Stimulated activated CD4-positive, alpha-beta T cell treated with anti-CD3 and anti-CD28 coated beads, Interleukin-1b, Interleukin-23, amount 100 ng/mL, for 1 hour (primary cell): Measurements from ENCODE around the gene GATA1.
A peak's percentile ranks its signal among the peaks of the same experiment; 100 is the strongest.

Experiments used
- DNase-seq, 2 donors: peaks; one replicate each; pipeline ENCODE4 v3.0.0-alpha.2; 2020; ENCODE audit warnings: low read depth in 2 of 2

Gene GATA1

GRCh38 chrX:48785186-48785539 is 1.2 kb upstream of the GATA1 start:
- DNase-seq: no peak

GRCh38 chrX:48785540-48786214 is 713 bp upstream of the GATA1 start:
- DNase-seq: no peak

- DNase-seq: no peak
These were observed 575 bp downstream of the GATA1 start for GRCh38 chrX:48786825-48787504.

- no peak for DNase-seq
These were observed 1.4 kb downstream of the GATA1 start for GRCh38 chrX:48787505-48788443.

DNA sequence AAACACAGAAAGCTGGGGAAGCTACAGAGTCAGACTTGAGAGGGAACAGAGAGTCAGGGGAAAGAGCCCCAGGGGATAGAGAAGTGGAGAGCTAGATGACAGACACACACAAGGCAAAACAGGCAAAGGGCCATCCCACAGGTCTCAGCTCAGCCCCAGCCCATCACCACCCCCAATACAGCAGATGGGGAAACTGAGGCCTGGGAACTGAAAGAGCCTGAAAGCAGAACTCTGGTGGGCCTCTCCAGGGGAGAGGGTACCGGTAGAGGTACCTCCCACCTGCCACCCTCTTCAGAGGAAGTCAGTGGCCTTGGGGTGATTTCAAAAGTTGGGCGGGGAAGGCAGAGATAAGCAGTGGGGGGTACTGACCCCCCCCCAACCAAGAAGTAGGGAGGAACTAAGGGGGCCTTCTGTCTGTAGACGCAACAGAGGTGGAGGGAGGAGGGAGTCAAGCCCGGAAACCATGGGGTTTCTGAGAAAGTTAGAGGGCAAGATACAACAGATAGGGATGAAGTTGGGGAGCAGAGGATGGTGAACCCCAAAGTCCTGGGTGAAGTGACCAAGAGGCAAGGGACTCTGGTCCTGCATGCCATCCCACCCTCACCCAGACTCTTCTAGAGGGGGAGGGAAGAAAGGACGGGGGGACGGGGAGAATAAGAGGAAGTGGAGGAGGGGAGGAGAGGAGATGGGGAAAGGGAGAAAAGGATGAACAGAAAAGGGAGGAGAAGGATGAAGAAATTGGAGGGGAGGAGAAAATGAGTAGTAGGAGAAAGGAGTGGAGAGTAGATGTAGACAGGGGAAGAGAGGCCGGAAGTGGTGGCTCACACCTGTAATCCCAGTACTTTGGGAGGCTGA is 3.2 kb downstream of the GATA1 start:
- no peak for DNase-seq

- no peak for DNase-seq
These were observed 4.1 kb downstream of the GATA1 start for GRCh38 chrX:48790477-48790876.

DNA sequence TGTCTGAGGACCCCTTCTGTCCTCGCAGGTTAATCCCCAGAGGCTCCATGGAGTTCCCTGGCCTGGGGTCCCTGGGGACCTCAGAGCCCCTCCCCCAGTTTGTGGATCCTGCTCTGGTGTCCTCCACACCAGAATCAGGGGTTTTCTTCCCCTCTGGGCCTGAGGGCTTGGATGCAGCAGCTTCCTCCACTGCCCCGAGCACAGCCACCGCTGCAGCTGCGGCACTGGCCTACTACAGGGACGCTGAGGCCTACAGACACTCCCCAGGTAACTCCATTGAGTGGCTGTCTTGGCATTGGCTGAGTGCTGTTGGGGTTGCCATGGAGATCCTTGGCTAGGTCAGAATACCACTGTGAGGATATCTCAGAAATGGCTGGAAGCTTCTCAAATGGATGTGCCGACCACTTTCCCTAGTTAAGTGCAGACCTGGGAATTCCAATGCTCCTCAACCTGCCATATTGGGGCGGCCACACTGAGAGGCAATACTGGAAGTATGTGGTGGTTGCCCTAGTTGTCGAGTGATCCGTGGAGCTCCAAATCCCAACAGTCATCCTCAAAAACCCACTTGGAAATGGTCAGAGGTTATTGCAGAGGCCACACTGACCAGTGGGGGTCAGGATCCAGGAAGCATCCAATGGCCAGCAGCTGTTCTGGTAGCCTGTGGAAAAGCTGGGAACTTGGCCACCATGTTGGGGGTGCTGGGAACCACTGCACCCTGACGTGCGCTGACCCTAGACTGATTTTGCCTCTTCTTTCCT is 4.9 kb downstream of the GATA1 start:
- no peak for DNase-seq

DNA sequence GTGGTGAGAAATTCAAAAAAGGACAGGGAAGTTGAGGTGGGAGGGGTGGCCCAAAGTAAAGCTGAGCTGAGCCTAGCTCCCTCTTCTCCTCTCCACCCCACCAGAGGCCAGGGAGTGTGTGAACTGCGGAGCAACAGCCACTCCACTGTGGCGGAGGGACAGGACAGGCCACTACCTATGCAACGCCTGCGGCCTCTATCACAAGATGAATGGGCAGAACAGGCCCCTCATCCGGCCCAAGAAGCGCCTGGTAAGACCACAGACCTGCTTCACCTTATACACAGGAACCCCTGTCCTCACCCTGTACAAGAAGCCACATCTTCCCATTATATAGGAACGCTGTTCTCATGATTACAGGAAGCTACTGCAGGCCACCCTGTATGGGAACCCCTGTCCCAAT is 5.8 kb downstream of the GATA1 start:
- DNase-seq: no peak

DNA sequence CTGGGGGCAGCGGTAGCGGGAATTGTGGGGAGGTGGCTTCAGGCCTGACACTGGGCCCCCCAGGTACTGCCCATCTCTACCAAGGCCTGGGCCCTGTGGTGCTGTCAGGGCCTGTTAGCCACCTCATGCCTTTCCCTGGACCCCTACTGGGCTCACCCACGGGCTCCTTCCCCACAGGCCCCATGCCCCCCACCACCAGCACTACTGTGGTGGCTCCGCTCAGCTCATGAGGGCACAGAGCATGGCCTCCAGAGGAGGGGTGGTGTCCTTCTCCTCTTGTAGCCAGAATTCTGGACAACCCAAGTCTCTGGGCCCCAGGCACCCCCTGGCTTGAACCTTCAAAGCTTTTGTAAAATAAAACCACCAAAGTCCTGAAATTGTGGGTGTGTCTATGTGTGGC is 7.5 kb downstream of the GATA1 start:
- no peak for DNase-seq

- no peak for DNase-seq
These were observed 8.0 kb downstream of the GATA1 start for GRCh38 chrX:48794340-48794910.

GRCh38 chrX:48794911-48795515 is 8.6 kb downstream of the GATA1 start:
- DNase-seq: no peak

DNA sequence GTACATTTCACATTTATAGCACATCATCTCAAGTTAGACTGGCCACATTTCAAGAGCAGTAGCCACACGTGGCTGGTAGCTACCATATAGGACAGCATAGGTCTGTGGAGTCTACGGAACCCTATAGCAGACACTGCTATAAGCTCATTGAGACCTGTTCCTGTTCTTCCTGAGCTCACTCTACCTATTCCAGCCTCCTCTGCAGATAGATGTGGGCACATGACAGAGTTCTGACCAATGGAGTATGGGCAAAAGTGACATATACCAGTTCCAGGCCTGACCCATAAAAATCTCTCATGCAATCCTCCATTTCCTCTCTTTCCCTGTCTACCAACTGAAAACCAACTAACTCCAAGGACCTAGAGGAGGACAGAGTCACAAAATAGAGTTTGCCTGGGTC is 11.9 kb downstream of the GATA1 start:
- DNase-seq: no peak

- DNase-seq: no peak
These were observed 14.3 kb downstream of the GATA1 start for GRCh38 chrX:48800574-48801279.

DNA sequence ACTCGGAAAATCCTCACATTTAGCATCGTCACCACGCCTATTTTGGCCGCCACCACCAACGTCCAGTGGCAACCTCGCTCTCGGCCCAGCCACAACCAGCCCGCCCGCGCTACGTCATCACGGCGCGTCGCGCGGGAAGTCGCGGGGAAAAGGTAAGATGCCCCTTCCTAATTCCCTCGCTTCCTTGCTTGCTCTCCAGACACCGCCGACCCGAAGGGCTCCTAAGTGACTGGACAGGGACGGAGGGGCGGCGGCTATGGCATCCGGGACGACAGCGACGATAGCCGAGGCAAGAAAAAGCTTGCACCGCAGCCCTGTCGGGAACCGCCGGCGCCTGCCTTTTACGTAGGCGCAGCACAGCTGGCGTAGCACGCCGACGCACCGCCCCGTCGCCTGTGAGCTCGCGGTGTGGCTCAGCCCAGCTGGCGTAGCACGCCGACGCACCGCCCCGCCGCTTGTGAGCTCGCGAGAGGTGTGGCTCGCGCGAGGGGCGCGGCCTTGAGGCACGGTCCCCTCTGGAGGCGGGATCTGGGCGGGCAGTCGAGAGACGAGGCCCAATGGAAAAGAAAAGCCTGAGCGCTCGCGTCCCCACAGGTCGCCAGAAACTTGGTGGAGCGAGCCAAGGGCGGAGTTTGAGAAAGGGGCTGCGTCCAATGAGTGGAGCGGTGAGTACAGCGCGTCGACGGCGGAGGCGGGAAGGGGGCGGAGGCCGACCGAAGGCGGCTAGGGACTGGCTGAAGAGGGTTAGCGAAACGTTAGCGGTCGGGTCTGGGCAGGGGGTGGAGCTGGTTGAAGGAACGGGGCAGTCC is 15.1 kb downstream of the GATA1 start, which contains the start of gene HDAC6:
TSS of gene HDAC6 (plus strand) at position 788 of the 809 bp plus-strand sequence. CDS start 626 bp downstream, outside the sequence.
- DNase-seq: peak; percentile 80 to 86

- DNase-seq: peak in 1 of 2 donors; percentile 15
These were observed 15.9 kb downstream of the GATA1 start for GRCh38 chrX:48802089-48802904.

DNA sequence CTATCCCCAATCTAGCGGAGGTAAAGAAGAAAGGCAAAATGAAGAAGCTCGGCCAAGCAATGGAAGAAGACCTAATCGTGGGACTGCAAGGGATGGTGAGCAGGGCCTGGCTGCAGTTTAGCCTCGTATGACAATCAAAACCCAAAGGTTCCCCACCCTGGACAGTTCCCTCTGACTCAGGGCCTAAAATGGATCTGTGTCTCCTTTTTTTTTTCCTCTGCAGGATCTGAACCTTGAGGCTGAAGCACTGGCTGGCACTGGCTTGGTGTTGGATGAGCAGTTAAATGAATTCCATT is 16.5 kb downstream of the GATA1 start:
- no peak for DNase-seq

- no peak for DNase-seq
These were observed 19.7 kb downstream of the GATA1 start for GRCh38 chrX:48806081-48806480.

DNA sequence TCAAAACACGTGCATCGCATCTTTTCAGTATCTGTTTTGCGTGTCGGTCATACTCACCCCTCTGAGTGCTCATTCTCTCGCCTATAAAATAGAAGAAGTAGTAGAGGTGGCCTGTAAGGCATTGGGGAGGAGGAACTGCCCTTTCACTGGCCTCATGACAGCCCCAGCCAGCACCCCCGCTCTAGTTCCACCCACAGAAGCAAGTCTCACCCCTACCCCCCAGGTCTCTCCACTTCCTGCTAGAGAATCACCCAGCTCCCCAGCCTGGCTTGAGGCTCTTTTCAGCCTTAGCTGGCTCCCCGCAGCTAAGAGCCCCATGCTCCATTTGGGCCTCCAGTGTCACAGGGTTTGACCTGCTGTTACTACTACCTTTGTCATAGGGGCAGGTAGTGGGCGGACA is 27.3 kb downstream of the GATA1 start:
- no peak for DNase-seq
